CD8-positive, alpha-beta memory T cell (primary cell): ENCODE data around the gene HIGD1A. TPM values are rescaled to one million over a fixed set of nuclear protein-coding genes. Genes with fewer than 3 reads are reported as not detected.

Experiments
- CTCF ChIA-PET: fragments of 350-600 bp; sonication (Branson Sonifier 250); formaldehyde crosslinking; loops from one replicate; lab custom pipeline; 2021; ENCODE audit warnings: antibody characterized with exemption; lab: Charles Lee
- POLR2A ChIA-PET: fragments of 350-600 bp; sonication (Branson Sonifier 250); formaldehyde crosslinking; loops from one replicate; lab custom pipeline; 2021; ENCODE audit warnings: antibody characterized with exemption; lab: Charles Lee
- DNase-seq, 5 donors: peaks; one replicate each; pipeline versions ENCODE4 v3.0.0 to v3.0.0-alpha.2; 2020 to 2022; ENCODE audit warnings: mixed read lengths in 1 of 5
- H3K27ac ChIP-seq: one replicate; pipeline ENCODE4 v1.7.0; 2013; ENCODE audit warnings: low read depth, mild to moderate bottlenecking, low read length, moderate library complexity
- H3K27me3 ChIP-seq: 2 replicates; pipeline ENCODE4 v1.7.0; 2013; ENCODE audit warnings: low read length, mild to moderate bottlenecking; ENCODE audit not compliant: insufficient read depth, poor library complexity, severe bottlenecking
- H3K36me3 ChIP-seq: 2 replicates; pipeline ENCODE4 v1.7.0; 2013; ENCODE audit warnings: mild to moderate bottlenecking, low read length, moderate library complexity; ENCODE audit not compliant: insufficient read depth
- H3K4me1 ChIP-seq: 2 replicates; pipeline ENCODE4 v1.7.0; 2013; ENCODE audit warnings: mild to moderate bottlenecking, low read length, moderate library complexity; ENCODE audit not compliant: insufficient read depth
- H3K4me3 ChIP-seq: 2 replicates; pipeline ENCODE4 v1.7.0; 2013; ENCODE audit warnings: mild to moderate bottlenecking, low read length
- H3K9me3 ChIP-seq: 2 replicates; pipeline ENCODE4 v1.7.0; 2013; ENCODE audit warnings: mild to moderate bottlenecking, low read length
- H3K27ac Mint-ChIP-seq, 8 donors: one replicate each; pipeline ENCODE4 v1.8.0; 2020 to 2021; ENCODE audit warnings: mixed read lengths in 8 of 8, mild to moderate bottlenecking in 6 of 8, inconsistent platforms in 3 of 8, moderate library complexity in 3 of 8
- H3K27me3 Mint-ChIP-seq, 2 donors: one replicate each; pipeline ENCODE4 v1.8.0; 2020 to 2021; ENCODE audit warnings: mixed read lengths in 2 of 2, mild to moderate bottlenecking in 1 of 2, moderate library complexity in 1 of 2
- H3K36me3 Mint-ChIP-seq, 3 donors: one replicate each; pipeline ENCODE4 v1.8.0; 2020 to 2021; ENCODE audit warnings: mixed read lengths in 3 of 3, inconsistent platforms in 1 of 3, mild to moderate bottlenecking in 1 of 3
- H3K4me1 Mint-ChIP-seq, 3 donors: one replicate each; pipeline ENCODE4 v1.8.0; 2020 to 2021; ENCODE audit warnings: mixed read lengths in 3 of 3, inconsistent platforms in 1 of 3, mild to moderate bottlenecking in 1 of 3
- H3K4me3 Mint-ChIP-seq, 7 donors: one replicate each; pipeline ENCODE4 v1.8.0; 2020 to 2021; ENCODE audit warnings: mixed read lengths in 7 of 7, mild to moderate bottlenecking in 6 of 7, moderate library complexity in 4 of 7, inconsistent platforms in 2 of 7
- H3K9me3 Mint-ChIP-seq, 5 donors: one replicate each; pipeline ENCODE4 v1.8.0; 2020 to 2022; ENCODE audit warnings: mixed read lengths in 5 of 5, mild to moderate bottlenecking in 3 of 5, moderate library complexity in 2 of 5, inconsistent platforms in 1 of 5
- polyA plus RNA-seq: library from polyadenylated mRNA; unstranded; fragments of 300-500 nt; fragmentation: Illumina TruSeq; gene quantifications from one replicate; pipeline ENCODE4 v1.2.3, GENCODE V29; 2021
- total RNA-seq, 2 experiments: library from RNA; stranded (reverse); gene quantifications; one replicate each; pipeline ENCODE4 v1.2.3, GENCODE V29; 2021

The HIGD1A gene
- total and polyA plus RNA-seq, 3 experiments from 2014 or later: 89.3 to 101 (median 93.2) TPM

- no peak overlapping the region for H3K4me3 Mint-ChIP-seq
- DNase-seq: no peak
- H3K4me1 Mint-ChIP-seq: peaks cover 9 to 15% (median 14%) of the 10 kb centered on the region in 3 donors
- ChIA-PET POLR2A (interaction anchor here (0.7 kb wide), 1 partner anchor 52 kb away, joined by 16 read pairs; no protein-coding TSS in a partner anchor), CTCF (no interaction called here)
- no peak overlapping the region for H3K4me3 ChIP-seq
- H3K27me3 Mint-ChIP-seq: peaks cover 0 to 2% of the 10 kb centered on the region in 2 donors
- no peaks in the 10 kb centered on the region for H3K9me3 Mint-ChIP-seq
- no peaks in the 10 kb centered on the region for H3K36me3 ChIP-seq
- no peak overlapping the region for H3K27ac ChIP-seq
- H3K36me3 Mint-ChIP-seq: no peaks in the 10 kb centered on the region
- H3K27ac Mint-ChIP-seq: peak overlapping the region in 1 of 8 donors; percentile 49
- H3K27me3 ChIP-seq: no peaks in the 10 kb centered on the region
- no peaks in the 10 kb centered on the region for H3K9me3 ChIP-seq
- peaks cover 9% of the 10 kb centered on the region for H3K4me1 ChIP-seq
Observed at GRCh38 chr3:42847731-42848130, 43.4 kb upstream of the HIGD1A start.

DNA sequence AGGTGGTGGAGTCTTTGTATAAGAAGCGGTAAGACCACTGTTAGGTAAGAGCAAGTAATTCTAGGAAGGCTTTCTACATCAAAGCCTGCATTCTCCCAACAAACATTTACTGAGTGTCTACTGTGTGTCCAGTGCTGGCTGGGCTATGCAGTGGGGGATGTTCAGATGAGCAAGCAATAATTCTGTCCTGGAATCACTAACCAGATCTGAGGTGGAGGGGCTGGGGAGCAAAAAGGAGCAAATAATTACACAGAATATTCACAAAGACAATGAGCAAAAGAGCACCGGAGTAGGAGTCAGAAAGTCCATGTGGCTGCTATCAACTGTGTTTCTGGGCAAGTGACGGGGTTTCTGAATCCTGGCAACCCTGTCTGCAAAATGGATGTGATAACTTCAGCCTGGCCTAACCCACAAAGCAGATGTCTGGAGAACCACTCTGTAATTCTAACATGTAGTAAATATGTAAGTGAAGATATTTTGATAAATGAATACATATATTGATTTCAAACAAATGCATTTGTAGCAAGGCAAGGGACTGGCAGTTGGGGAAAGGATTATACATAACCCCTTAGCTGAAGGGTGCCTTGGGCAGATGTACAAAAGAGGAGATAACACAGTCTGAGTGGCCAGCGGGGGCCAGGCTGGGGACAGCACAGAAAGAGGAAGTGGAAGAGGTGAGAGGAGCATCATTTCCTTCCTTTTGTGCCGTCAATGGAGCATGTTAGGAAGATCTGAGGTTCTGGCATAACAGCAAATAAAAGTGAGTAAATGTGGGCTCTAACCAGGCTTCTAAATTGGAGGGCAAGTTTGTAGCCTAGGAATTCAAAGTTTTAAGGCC lies 42.6 kb upstream of the HIGD1A start:
- peak in 1 of 5 donors; percentile 3 for DNase-seq
- Mint-ChIP-seq H3K27ac (peak overlapping the region in 7 of 8 donors; percentile 25 to 70 (median 40)), H3K36me3 (no peaks in the 10 kb centered on the region), H3K4me1 (peaks cover 9 to 15% (median 14%) of the 10 kb centered on the region in 3 donors), H3K4me3 (no peak overlapping the region), H3K27me3 (peaks cover 0 to 2% of the 10 kb centered on the region in 2 donors), H3K9me3 (no peaks in the 10 kb centered on the region)
- Histone ChIP-seq H3K4me1 (peaks cover 9% of the 10 kb centered on the region), H3K4me3 (no peak overlapping the region), H3K36me3 (no peaks in the 10 kb centered on the region), H3K9me3 (no peaks in the 10 kb centered on the region), H3K27ac (no peak overlapping the region), H3K27me3 (no peaks in the 10 kb centered on the region)
- POLR2A ChIA-PET: no interaction called here
- CTCF ChIA-PET: interaction anchor here (1.2 kb wide), 1 partner anchor 35 kb away, joined by 3 read pairs; no protein-coding TSS in a partner anchor

DNA sequence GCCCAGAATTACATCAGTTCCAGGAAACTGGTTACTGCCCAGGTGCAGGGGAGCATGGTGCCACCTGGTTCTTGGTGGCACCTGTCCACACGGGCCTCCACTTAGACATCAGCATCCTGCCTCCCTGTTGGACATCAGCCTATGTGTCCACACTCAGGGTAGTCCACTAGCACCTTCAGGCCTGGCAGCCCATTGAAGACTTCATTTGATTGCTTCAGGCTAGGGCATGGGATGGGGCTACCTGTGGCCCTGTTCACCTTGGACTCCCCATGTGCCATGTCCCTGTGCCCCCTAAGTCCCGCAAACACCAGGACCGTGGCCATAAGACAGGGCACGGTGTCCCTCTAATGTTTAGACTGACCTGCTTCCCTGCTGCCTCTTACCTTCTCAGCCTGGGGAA lies 40.5 kb upstream of the HIGD1A start:
- H3K36me3 ChIP-seq: no peaks in the 10 kb centered on the region
- H3K27ac ChIP-seq: no peak overlapping the region
- H3K4me1 ChIP-seq: peaks cover 9% of the 10 kb centered on the region
- Mint-ChIP-seq H3K4me1 (peaks cover 9 to 15% (median 14%) of the 10 kb centered on the region in 3 donors), H3K36me3 (no peaks in the 10 kb centered on the region), H3K4me3 (no peak overlapping the region), H3K27me3 (peaks cover 3 to 4% of the 10 kb centered on the region in 2 donors), H3K27ac (no peak overlapping the region), H3K9me3 (no peaks in the 10 kb centered on the region)
- ChIA-PET POLR2A (no interaction called here), CTCF (no interaction called here)
- DNase-seq: no peak
- H3K27me3 ChIP-seq: no peaks in the 10 kb centered on the region
- H3K9me3 ChIP-seq: no peaks in the 10 kb centered on the region
- no peak overlapping the region for H3K4me3 ChIP-seq

DNA sequence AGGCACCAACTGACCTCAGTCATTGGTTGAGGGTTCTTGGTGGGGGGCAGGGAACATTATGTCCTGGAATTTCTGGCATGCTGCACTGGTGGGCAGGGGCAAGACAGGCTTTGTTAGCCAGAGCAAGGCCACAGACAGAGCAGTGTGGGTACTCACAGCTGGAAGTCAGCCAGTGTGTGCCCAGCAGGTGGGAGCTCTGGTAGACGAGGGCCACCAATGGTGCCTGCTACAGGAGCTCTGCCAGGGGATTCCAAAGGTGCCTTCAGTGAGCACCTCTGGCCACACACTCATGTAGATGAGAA lies 40.1 kb upstream of the HIGD1A start:
- no peak overlapping the region for H3K4me3 Mint-ChIP-seq
- DNase-seq: no peak
- Histone ChIP-seq H3K9me3 (no peaks in the 10 kb centered on the region), H3K27ac (no peak overlapping the region), H3K27me3 (no peaks in the 10 kb centered on the region), H3K4me1 (peaks cover 9% of the 10 kb centered on the region), H3K4me3 (no peak overlapping the region), H3K36me3 (no peaks in the 10 kb centered on the region)
- H3K27ac Mint-ChIP-seq: no peak overlapping the region
- POLR2A ChIA-PET: no interaction called here
- no peaks in the 10 kb centered on the region for H3K9me3 Mint-ChIP-seq
- no peaks in the 10 kb centered on the region for H3K36me3 Mint-ChIP-seq
- H3K27me3 Mint-ChIP-seq: peaks cover 3 to 9% of the 10 kb centered on the region in 2 donors
- peaks cover 9 to 19% (median 15%) of the 10 kb centered on the region in 3 donors for H3K4me1 Mint-ChIP-seq
- CTCF ChIA-PET: no interaction called here

- Mint-ChIP-seq H3K27ac (peak overlapping the region in 1 of 8 donors; percentile 10), H3K9me3 (no peaks in the 10 kb centered on the region), H3K4me1 (peaks cover 9 to 20% (median 15%) of the 10 kb centered on the region in 3 donors), H3K4me3 (no peak overlapping the region), H3K36me3 (no peaks in the 10 kb centered on the region), H3K27me3 (peaks cover 3 to 10% of the 10 kb centered on the region in 2 donors)
- no peaks in the 10 kb centered on the region for H3K36me3 ChIP-seq
- CTCF ChIA-PET: no interaction called here
- POLR2A ChIA-PET: no interaction called here
- no peaks in the 10 kb centered on the region for H3K9me3 ChIP-seq
- no peak overlapping the region for H3K4me3 ChIP-seq
- peaks cover 9% of the 10 kb centered on the region for H3K4me1 ChIP-seq
- no peaks in the 10 kb centered on the region for H3K27me3 ChIP-seq
- no peak overlapping the region for H3K27ac ChIP-seq
- DNase-seq: no peak
Observed at GRCh38 chr3:42843713-42844411, 39.6 kb upstream of the HIGD1A start.

DNA sequence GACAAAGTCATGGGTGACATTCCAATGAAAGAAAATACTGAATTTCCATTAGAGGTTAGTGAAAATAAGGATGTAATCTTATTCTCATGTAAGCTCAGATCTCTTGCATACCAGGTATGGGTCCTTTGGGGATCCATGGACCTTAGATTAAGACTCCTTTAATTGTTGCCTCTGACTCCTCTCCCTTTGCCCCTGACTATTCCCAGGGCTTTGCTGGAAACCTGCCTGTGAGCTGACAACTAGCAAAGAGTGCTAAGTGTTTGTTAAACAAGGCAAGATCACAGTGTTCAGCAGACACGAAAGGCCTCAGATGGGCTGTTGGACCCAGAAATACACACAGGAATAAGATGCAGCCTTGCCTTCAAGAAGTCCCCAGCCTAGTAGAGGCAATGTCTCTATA lies 37.0 kb upstream of the HIGD1A start:
- CTCF ChIA-PET: interaction anchor here (2.6 kb wide), 1 partner anchor 10 kb away, joined by 12 read pairs; no protein-coding TSS in a partner anchor
- no peak for DNase-seq
- no peak overlapping the region for H3K27ac ChIP-seq
- no peaks in the 10 kb centered on the region for H3K27me3 ChIP-seq
- no peaks in the 10 kb centered on the region for H3K36me3 Mint-ChIP-seq
- H3K27ac Mint-ChIP-seq: peak overlapping the region in 1 of 8 donors; percentile 5
- H3K4me1 Mint-ChIP-seq: peaks cover 0 to 5% (median 0%) of the 10 kb centered on the region in 3 donors
- peaks cover 5 to 10% of the 10 kb centered on the region in 2 donors for H3K27me3 Mint-ChIP-seq
- H3K4me3 ChIP-seq: no peak overlapping the region
- H3K36me3 ChIP-seq: no peaks in the 10 kb centered on the region
- no peaks in the 10 kb centered on the region for H3K9me3 Mint-ChIP-seq
- no peaks in the 10 kb centered on the region for H3K9me3 ChIP-seq
- POLR2A ChIA-PET: no interaction called here
- H3K4me1 ChIP-seq: no peaks in the 10 kb centered on the region
- H3K4me3 Mint-ChIP-seq: no peak overlapping the region

- POLR2A ChIA-PET: interaction anchor here (0.6 kb wide), 1 partner anchor 43 kb away, joined by 3 read pairs; no protein-coding TSS in a partner anchor
- no peak overlapping the region for H3K4me3 ChIP-seq
Observed at GRCh38 chr3:42839616-42840015, 35.3 kb upstream of the HIGD1A start.

More at GRCh38 chr3:42839616-42840015, 35.3 kb upstream of the HIGD1A start:
- Histone ChIP-seq H3K27ac (no peak overlapping the region), H3K4me1 (no peaks in the 10 kb centered on the region), H3K9me3 (no peaks in the 10 kb centered on the region), H3K27me3 (no peaks in the 10 kb centered on the region), H3K36me3 (no peaks in the 10 kb centered on the region)
- peak in 2 of 5 donors; percentile 18 to 33 for DNase-seq
- Mint-ChIP-seq H3K4me3 (no peak overlapping the region), H3K4me1 (peaks cover 0 to 5% (median 0%) of the 10 kb centered on the region in 3 donors), H3K9me3 (no peaks in the 10 kb centered on the region), H3K27ac (peak overlapping the region in 1 of 8 donors; percentile 29), H3K36me3 (no peaks in the 10 kb centered on the region), H3K27me3 (peaks cover 5 to 15% of the 10 kb centered on the region in 2 donors)
- CTCF ChIA-PET: interaction anchor here (1.0 to 2.6 kb wide), 6 partner anchors 8 to 60 kb away, joined by 3 to 12 read pairs (median 4); no protein-coding TSS in a partner anchor
